Activated gamma-delta T cell (primary cell): ENCODE results near the gene DOCK2.

Experiments used
- DNase-seq: peaks from one replicate; lab custom pipeline; 2025; lab: John Stamatoyannopoulos, UW

Gene DOCK2

GRCh38 chr5:170126626-170127025 is 489.6 kb downstream of the DOCK2 start:
- no peak for DNase-seq

GRCh38 chr5:170131235-170131634 is 494.2 kb downstream of the DOCK2 start:
- DNase-seq: no peak

GRCh38 chr5:170132269-170132975 is 495.3 kb downstream of the DOCK2 start:
- no peak for DNase-seq
